Measurements from ENCODE around the gene ACOXL.

Gene ACOXL

GRCh38 chr2:110991911-110992310 is 259.5 kb downstream of the ACOXL start:
- TF ChIP-seq POLR2AphosphoS5 (IDR thresholded peaks at IDR 0.05; ENCODE audit: low read depth, low read length): no peak
- no peak for TF ChIP-seq TAF1 (IDR thresholded peaks at IDR 0.05; ENCODE audit: borderline replicate concordance, low read depth, low read length)
- no peak for TF ChIP-seq POLR2A (IDR thresholded peaks at IDR 0.05; ENCODE audit: low read depth, low read length)
- no peak for FAIRE-seq
- DNase-seq (ENCODE audit: insufficient read length): no peak

- FAIRE-seq (no peak), DNase-seq (ENCODE audit: insufficient read length) (no peak)
- TF ChIP-seq TAF1 (IDR thresholded peaks at IDR 0.05; ENCODE audit: borderline replicate concordance, low read depth, low read length): no peak
Observed at GRCh38 chr2:110992886-110993285, 260.5 kb downstream of the ACOXL start.

GRCh38 chr2:110993557-110994231 is 261.3 kb downstream of the ACOXL start:
- TF ChIP-seq POLR2A (IDR thresholded peaks at IDR 0.05; ENCODE audit: low read depth, low read length) (no peak), POLR2AphosphoS5 (IDR thresholded peaks at IDR 0.05; ENCODE audit: low read depth, low read length) (no peak), TAF1 (IDR thresholded peaks at IDR 0.05; ENCODE audit: borderline replicate concordance, low read depth, low read length) (no peak)
- no peak for FAIRE-seq

GRCh38 chr2:110994250-110994961 is 262.0 kb downstream of the ACOXL start:
- FAIRE-seq: no peak
- no peak for DNase-seq (ENCODE audit: insufficient read length)
- TF ChIP-seq POLR2A (IDR thresholded peaks at IDR 0.05; ENCODE audit: low read depth, low read length) (no peak), TAF1 (IDR thresholded peaks at IDR 0.05; ENCODE audit: borderline replicate concordance, low read depth, low read length) (no peak), POLR2AphosphoS5 (IDR thresholded peaks at IDR 0.05; ENCODE audit: low read depth, low read length) (no peak)

More at GRCh38 chr2:110993557-110994231, 261.3 kb downstream of the ACOXL start:
- DNase-seq (ENCODE audit: insufficient read length): no peak

- DNase-seq (ENCODE audit: insufficient read length) (no peak), FAIRE-seq (no peak)
- TF ChIP-seq TAF1 (IDR thresholded peaks at IDR 0.05; ENCODE audit: borderline replicate concordance, low read depth, low read length): no peak
- TF ChIP-seq POLR2A (IDR thresholded peaks at IDR 0.05; ENCODE audit: low read depth, low read length): no peak
- TF ChIP-seq POLR2AphosphoS5 (IDR thresholded peaks at IDR 0.05; ENCODE audit: low read depth, low read length): no peak
Observed at GRCh38 chr2:110995911-110996310, 263.5 kb downstream of the ACOXL start.

- FAIRE-seq (no peak), DNase-seq (ENCODE audit: insufficient read length) (no peak)
- TF ChIP-seq POLR2A (IDR thresholded peaks at IDR 0.05; ENCODE audit: low read depth, low read length) (no peak), TAF1 (IDR thresholded peaks at IDR 0.05; ENCODE audit: borderline replicate concordance, low read depth, low read length) (no peak), POLR2AphosphoS5 (IDR thresholded peaks at IDR 0.05; ENCODE audit: low read depth, low read length) (no peak)
Observed at GRCh38 chr2:110997331-110998045, 265.1 kb downstream of the ACOXL start.

- FAIRE-seq (no peak), DNase-seq (ENCODE audit: insufficient read length) (no peak)
- TF ChIP-seq TAF1 (IDR thresholded peaks at IDR 0.05; ENCODE audit: borderline replicate concordance, low read depth, low read length) (no peak), POLR2A (IDR thresholded peaks at IDR 0.05; ENCODE audit: low read depth, low read length) (no peak), POLR2AphosphoS5 (IDR thresholded peaks at IDR 0.05; ENCODE audit: low read depth, low read length) (no peak)
Observed at GRCh38 chr2:110998311-110998710, 265.9 kb downstream of the ACOXL start.

GRCh38 chr2:110999626-111000025 is 267.3 kb downstream of the ACOXL start:
- no peak for TF ChIP-seq TAF1 (IDR thresholded peaks at IDR 0.05; ENCODE audit: borderline replicate concordance, low read depth, low read length)
- TF ChIP-seq POLR2AphosphoS5 (IDR thresholded peaks at IDR 0.05; ENCODE audit: low read depth, low read length): no peak
- TF ChIP-seq POLR2A (IDR thresholded peaks at IDR 0.05; ENCODE audit: low read depth, low read length): no peak
- DNase-seq (ENCODE audit: insufficient read length) (no peak), FAIRE-seq (no peak)

- DNase-seq (ENCODE audit: insufficient read length): no peak
- FAIRE-seq: no peak
- no peak for TF ChIP-seq POLR2AphosphoS5 (IDR thresholded peaks at IDR 0.05; ENCODE audit: low read depth, low read length)
- no peak for TF ChIP-seq TAF1 (IDR thresholded peaks at IDR 0.05; ENCODE audit: borderline replicate concordance, low read depth, low read length)
- TF ChIP-seq POLR2A (IDR thresholded peaks at IDR 0.05; ENCODE audit: low read depth, low read length): no peak
Observed at GRCh38 chr2:111005307-111005706, 272.9 kb downstream of the ACOXL start.

- DNase-seq (ENCODE audit: insufficient read length): no peak
- no peak for TF ChIP-seq POLR2AphosphoS5 (IDR thresholded peaks at IDR 0.05; ENCODE audit: low read depth, low read length)
- no peak for TF ChIP-seq TAF1 (IDR thresholded peaks at IDR 0.05; ENCODE audit: borderline replicate concordance, low read depth, low read length)
- no peak for TF ChIP-seq POLR2A (IDR thresholded peaks at IDR 0.05; ENCODE audit: low read depth, low read length)
- no peak for FAIRE-seq
Observed at GRCh38 chr2:111005821-111006220, 273.4 kb downstream of the ACOXL start.

- FAIRE-seq (no peak), DNase-seq (ENCODE audit: insufficient read length) (no peak)
- TF ChIP-seq TAF1 (IDR thresholded peaks at IDR 0.05; ENCODE audit: borderline replicate concordance, low read depth, low read length) (no peak), POLR2A (IDR thresholded peaks at IDR 0.05; ENCODE audit: low read depth, low read length) (no peak), POLR2AphosphoS5 (IDR thresholded peaks at IDR 0.05; ENCODE audit: low read depth, low read length) (no peak)
Observed at GRCh38 chr2:111007757-111008688, 275.6 kb downstream of the ACOXL start.
